Body of pancreas (tissue), 4 donors: Measurements from ENCODE around the gene SYNE2.

Experiments used
- CTCF ChIP-seq, 7 experiments: fragments of 450-650 bp in 4 of 7; fragments of 200-600 bp in 3 of 7; sonication (generic) in 3 of 7; IDR thresholded peaks; one replicate each; pipeline ENCODE4 v1.5.1; 2016 to 2019; ENCODE audit warnings: antibody characterized with exemption in 7 of 7
- POLR2A ChIP-seq, 3 donors: fragments of 450-650 bp; IDR thresholded peaks; one replicate each; pipeline ENCODE4 v1.6.1; 2016; ENCODE audit warnings: antibody characterized with exemption in 3 of 3, mild to moderate bottlenecking in 2 of 3

- no peak for TF ChIP-seq POLR2A (IDR thresholded peaks at IDR 0.05)
- no peak for TF ChIP-seq CTCF (IDR thresholded peaks at IDR 0.05)
These were observed 341.6 kb downstream of the SYNE2 start for GRCh38 chr14:64194404-64194803.
